Measurements from ENCODE around the gene SLF1. TPM values are rescaled to one million over a fixed set of nuclear protein-coding genes. Genes with fewer than 3 reads are reported as not detected.
"Not testable (repeated sequence)": the region's sequence is repeated elsewhere in the genome, so short reads cannot be mapped to it uniquely, and the experiment has no call there.

The SLF1 gene
- total RNA-seq, result 1 to 10 TPM in 5 of 6 experiments, under 1 TPM in 1; 0.80 to 3.3 (median 2.4) TPM
- long read RNA-seq, result 0 reads

GRCh38 chr5:94618493-94619328 is at the start of gene SLF1, which contains the start of gene KIAA0825:
Gene SLF1, plus strand, starts transcription at chr5:94618669. Its CDS starts 10,142 bp downstream, at chr5:94628811.
Gene KIAA0825, minus strand, starts transcription at chr5:94618604. Its CDS starts 81,478 bp downstream, at chr5:94537126.
- peak within 1 kb of the TSS; percentile 79 to 90 (median 80) for H3K4me3 ChIP-seq
- ATAC-seq (peak; percentile 98 to 99 (median 98)), DNase-seq (peak; percentile 92 to 94 (median 94))
- intact Hi-C loops (cut with DNase I), result no loop called here
- TF ChIP-seq POLR2A (IDR thresholded peaks at IDR 0.05), result peak; percentile 61
- no peak for TF ChIP-seq CTCF (IDR thresholded peaks at IDR 0.05)
- peak within 1 kb of the TSS; percentile 64 to 66 (median 65) for H3K27ac ChIP-seq
- WGBS (ENCODE audit: insufficient coverage, low coverage, low lambda C conversion rate, missing lambda C conversion rate), result 0% methylated on average over 28 of the region's 63 CpGs
- peaks cover 0 to 18% (median 3%) of the 10 kb centered on the region in 4 donors for H3K4me1 ChIP-seq
- no peaks in the 10 kb centered on the region for H3K9me3 ChIP-seq
- H3K27me3 ChIP-seq, result no peaks in the 10 kb centered on the region
- H3K36me3 ChIP-seq, result no peaks in the 10 kb centered on the region

- Histone ChIP-seq H3K27me3 (no peaks in the 10 kb centered on the region), H3K4me3 (no peak overlapping the region), H3K4me1 (no peaks in the 10 kb centered on the region), H3K27ac (no peak overlapping the region), H3K9me3 (no peaks in the 10 kb centered on the region), H3K36me3 (no peaks in the 10 kb centered on the region)
- TF ChIP-seq POLR2A (IDR thresholded peaks at IDR 0.05) (no peak), CTCF (IDR thresholded peaks at IDR 0.05) (no peak)
- DNase-seq (no peak), ATAC-seq (no peak)
- intact Hi-C loops (cut with DNase I), result no loop called here
These were observed 47.1 kb upstream of the SLF1 start for GRCh38 chr5:94571415-94571814.

GRCh38 chr5:94573349-94573748 is 45.1 kb upstream of the SLF1 start:
- H3K4me1 ChIP-seq; H3K4me3 ChIP-seq; H3K27me3 ChIP-seq; DNase-seq; intact Hi-C loops (cut with DNase I); H3K27ac ChIP-seq; H3K36me3 ChIP-seq; H3K9me3 ChIP-seq; ATAC-seq: not testable (repeated sequence)
- 64% methylated on average over 1 of the region's 1 CpG for WGBS (ENCODE audit: insufficient coverage, low coverage, low lambda C conversion rate, missing lambda C conversion rate)

GRCh38 chr5:94575196-94575595 is 43.3 kb upstream of the SLF1 start:
- DNase-seq, result no peak
- no peak for ATAC-seq
- TF ChIP-seq POLR2A (IDR thresholded peaks at IDR 0.05) (no peak), CTCF (IDR thresholded peaks at IDR 0.05) (no peak)
- no peaks in the 10 kb centered on the region for H3K27me3 ChIP-seq
- intact Hi-C loops (cut with DNase I), result no loop called here
- WGBS (ENCODE audit: insufficient coverage, low coverage, low lambda C conversion rate, missing lambda C conversion rate), result 65% methylated on average over 4 of the region's 4 CpGs
- H3K4me3 ChIP-seq, result no peak overlapping the region
- no peaks in the 10 kb centered on the region for H3K4me1 ChIP-seq
- H3K9me3 ChIP-seq, result no peaks in the 10 kb centered on the region
- no peak overlapping the region for H3K27ac ChIP-seq
- no peaks in the 10 kb centered on the region for H3K36me3 ChIP-seq

GRCh38 chr5:94577466-94578245 is 40.8 kb upstream of the SLF1 start:
- ATAC-seq (no peak), DNase-seq (no peak)
- H3K4me1 ChIP-seq, result no peaks in the 10 kb centered on the region
- intact Hi-C loops (cut with DNase I), result no loop called here
- no peaks in the 10 kb centered on the region for H3K36me3 ChIP-seq
- TF ChIP-seq CTCF (IDR thresholded peaks at IDR 0.05) (no peak), POLR2A (IDR thresholded peaks at IDR 0.05) (no peak)
- H3K27me3 ChIP-seq, result no peaks in the 10 kb centered on the region
- no peak overlapping the region for H3K4me3 ChIP-seq
- no peaks in the 10 kb centered on the region for H3K9me3 ChIP-seq
- H3K27ac ChIP-seq, result no peak overlapping the region

All from right lobe of liver (tissue), 6 donors.